HG03095 (cell line): ENCODE data around the gene MOSMO.

Source experiments
- ATAC-seq: cut with Tn5 transposase; IDR thresholded peaks from one replicate; pipeline ENCODE4 v1.9.1; 2021; ENCODE audit warnings: moderate library complexity; ENCODE audit not compliant: unreplicated experiment

MOSMO gene

DNA sequence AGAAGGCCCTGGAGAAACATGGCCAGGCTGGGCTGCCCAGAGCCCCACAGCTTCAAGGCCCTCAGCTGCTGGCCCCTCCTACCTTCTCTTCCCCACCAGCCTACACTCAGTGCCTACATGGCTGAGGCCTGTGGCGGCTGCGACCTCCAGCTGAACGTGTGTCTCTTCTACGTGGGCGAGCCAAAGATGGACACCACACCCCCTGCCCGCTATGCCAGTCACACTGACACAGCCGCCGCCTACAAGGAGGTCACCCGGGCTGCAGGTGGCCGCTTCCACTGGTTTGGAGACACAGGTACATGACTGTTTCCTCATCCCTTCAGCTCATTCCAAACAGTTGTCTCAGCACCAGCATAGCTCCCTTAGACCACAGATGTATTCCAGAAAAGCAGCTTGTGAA, 124.9 kb downstream of the MOSMO start:
- no peak for ATAC-seq
